Measurements from ENCODE around the gene RASSF4.

The RASSF4 gene

GRCh38 chr10:44988957-44989585 is 29.5 kb downstream of the RASSF4 start:
- DNase-seq (ENCODE audit: low read depth in 2 of 3, low spot score in 2 of 3), result no peak

- DNase-seq (ENCODE audit: low read depth in 2 of 3, low spot score in 2 of 3), result no peak
Measured at GRCh38 chr10:44989597-44990301, 30.1 kb downstream of the RASSF4 start.

- no peak for DNase-seq (ENCODE audit: low read depth in 2 of 3, low spot score in 2 of 3)
Measured at GRCh38 chr10:44990302-44990655, 30.7 kb downstream of the RASSF4 start.

GRCh38 chr10:44990965-44991364 is 31.4 kb downstream of the RASSF4 start:
- no peak for DNase-seq (ENCODE audit: low read depth in 2 of 3, low spot score in 2 of 3)

GRCh38 chr10:44991571-44991970 is 32.0 kb downstream of the RASSF4 start:
- no peak for DNase-seq (ENCODE audit: low read depth in 2 of 3, low spot score in 2 of 3)

- DNase-seq (ENCODE audit: low read depth in 2 of 3, low spot score in 2 of 3), result no peak
Measured at GRCh38 chr10:44992070-44992731, 32.6 kb downstream of the RASSF4 start.

GRCh38 chr10:44992732-44993225 is 33.2 kb downstream of the RASSF4 start:
- DNase-seq (ENCODE audit: low read depth in 2 of 3, low spot score in 2 of 3), result no peak

- no peak for DNase-seq (ENCODE audit: low read depth in 2 of 3, low spot score in 2 of 3)
Measured at GRCh38 chr10:44993226-44993921, 33.8 kb downstream of the RASSF4 start.

GRCh38 chr10:44993922-44994751 is 34.5 kb downstream of the RASSF4 start:
- no peak for DNase-seq (ENCODE audit: low read depth in 2 of 3, low spot score in 2 of 3)

GRCh38 chr10:44994752-44995530 is 35.3 kb downstream of the RASSF4 start:
- no peak for DNase-seq (ENCODE audit: low read depth in 2 of 3, low spot score in 2 of 3)

- DNase-seq (ENCODE audit: low read depth in 2 of 3, low spot score in 2 of 3), result no peak
Measured at GRCh38 chr10:44995581-44995913, 35.9 kb downstream of the RASSF4 start.

GRCh38 chr10:44995914-44996669 is 36.5 kb downstream of the RASSF4 start:
- no peak for DNase-seq (ENCODE audit: low read depth in 2 of 3, low spot score in 2 of 3)

GRCh38 chr10:44997105-44997748 is 37.6 kb downstream of the RASSF4 start:
- no peak for DNase-seq (ENCODE audit: low read depth in 2 of 3, low spot score in 2 of 3)

GRCh38 chr10:44998146-44998631 is 38.6 kb downstream of the RASSF4 start:
- no peak for DNase-seq (ENCODE audit: low read depth in 2 of 3, low spot score in 2 of 3)

GRCh38 chr10:45000138-45000751 is 40.6 kb downstream of the RASSF4 start:
- no peak for DNase-seq (ENCODE audit: low read depth in 2 of 3, low spot score in 2 of 3)

GRCh38 chr10:45000752-45001380 is 41.3 kb downstream of the RASSF4 start, which contains the start of gene ZNF22:
Gene ZNF22, plus strand, starts transcription at chr10:45000923. Its CDS starts 2,446 bp downstream, at chr10:45003369.
- peak; percentile 51 to 65 (median 54) for DNase-seq (ENCODE audit: low read depth in 2 of 3, low spot score in 2 of 3)

- peak; percentile 23 to 38 (median 23) for DNase-seq (ENCODE audit: low read depth in 2 of 3, low spot score in 2 of 3)
Measured at GRCh38 chr10:45001381-45002148, 42.0 kb downstream of the RASSF4 start.
